IMR-90 (cell line): Measurements from ENCODE around the gene OR5AP2. TPM values are rescaled to one million over a fixed set of nuclear protein-coding genes. Genes with fewer than 3 reads are reported as not detected.
"Not testable (repeated sequence)": the region's sequence is repeated elsewhere in the genome, so short reads cannot be mapped to it uniquely, and the experiment has no call there.

Source experiments
- ATAC-seq: fragments of 200-7000 bp; cut with Tn5 transposase; 2 replicates; pipeline ENCODE4 v1.9.1; 2020; ENCODE audit warnings: low read depth, mild to moderate bottlenecking, moderate library complexity
- BruUV-seq: library from RNA; stranded (reverse); fragments of 400-500 nt; replicated peaks from 2 replicates; lab custom pipeline; 2021; lab: Mats Ljungman, UMichigan
- CTCF ChIA-PET: fragments of 300-600 bp; formaldehyde crosslinking; extraction: SDS; loops from one replicate; lab custom pipeline; 2021; ENCODE audit warnings: antibody characterized with exemption; lab: Yijun Ruan, JAX
- POLR2A ChIA-PET: fragments of 300-600 bp; sonication (Branson Sonifier 250); formaldehyde crosslinking; loops from one replicate; lab custom pipeline; 2022; ENCODE audit warnings: antibody characterized with exemption; ENCODE audit not compliant: unreplicated experiment; lab: Charles Lee
- DNase-seq: peaks from one replicate; pipeline ENCODE4 v3.0.0; 2013
- H2AFZ ChIP-seq: replicated peaks from 2 replicates; pipeline ENCODE3; 2013; ENCODE audit warnings: low read length, mild to moderate bottlenecking; ENCODE audit not compliant: poor library complexity
- H2AK5ac ChIP-seq: 2 replicates; pipeline ENCODE4 v1.6.1; 2013; ENCODE audit warnings: low read depth, low read length, inconsistent platforms
- H2AK9ac ChIP-seq: replicated peaks from 2 replicates; pipeline ENCODE3; 2013; ENCODE audit warnings: mild to moderate bottlenecking, low read depth, low read length, moderate library complexity; ENCODE audit not compliant: poor library complexity
- H2BK120ac ChIP-seq: 2 replicates; pipeline ENCODE4 v1.6.1; 2013; ENCODE audit warnings: low read depth, low read length, inconsistent platforms
- H2BK15ac ChIP-seq: 3 replicates; pipeline ENCODE4 v1.6.1; 2013; ENCODE audit warnings: low read depth, low read length, inconsistent platforms
- H2BK20ac ChIP-seq: 2 replicates; pipeline ENCODE4 v1.6.1; 2013; ENCODE audit warnings: low read depth, mild to moderate bottlenecking, inconsistent platforms, low read length, moderate library complexity
- H2BK5ac ChIP-seq: 2 replicates; pipeline ENCODE4 v1.6.1; 2013; ENCODE audit warnings: mild to moderate bottlenecking, low read depth, low read length, inconsistent platforms; ENCODE audit not compliant: poor library complexity, severe bottlenecking
- H3K14ac ChIP-seq: replicated peaks from 2 replicates; pipeline ENCODE4 v1.6.1; 2013; ENCODE audit warnings: low read depth, low read length, inconsistent platforms
- H3K18ac ChIP-seq: 2 replicates; pipeline ENCODE4 v1.6.1; 2013; ENCODE audit warnings: low read depth, low read length, control low read depth
- H3K23ac ChIP-seq: 2 replicates; pipeline ENCODE4 v1.6.1; 2013; ENCODE audit warnings: low read depth, low read length, inconsistent platforms
- H3K27ac ChIP-seq: 2 replicates; pipeline ENCODE4 v1.5.1; 2013; ENCODE audit warnings: mild to moderate bottlenecking, control low read depth, low read length; ENCODE audit not compliant: insufficient read depth
- H3K27me3 ChIP-seq: 2 replicates; pipeline ENCODE4 v1.6.1; 2013; ENCODE audit warnings: low read length; ENCODE audit not compliant: control insufficient read depth, insufficient read depth
- H3K36me3 ChIP-seq: 2 replicates; pipeline ENCODE4 v1.6.1; 2013; ENCODE audit warnings: low read length, mixed read lengths; ENCODE audit not compliant: control insufficient read depth, insufficient read depth
- H3K4ac ChIP-seq: 2 replicates; pipeline ENCODE4 v1.6.1; 2013; ENCODE audit warnings: low read depth, low read length, inconsistent platforms
- H3K4me1 ChIP-seq: 2 replicates; pipeline ENCODE4 v1.6.1; 2013; ENCODE audit warnings: low read length, mixed read lengths; ENCODE audit not compliant: control insufficient read depth, insufficient read depth
- H3K4me2 ChIP-seq: 2 replicates; pipeline ENCODE4 v1.6.1; 2013; ENCODE audit warnings: low read depth, mild to moderate bottlenecking, control low read depth, low read length, moderate library complexity
- H3K4me3 ChIP-seq: 2 replicates; pipeline ENCODE4 v1.5.1; 2013; ENCODE audit warnings: low read depth, mild to moderate bottlenecking, control low read depth, low read length, moderate library complexity; ENCODE audit not compliant: insufficient read depth
- H3K56ac ChIP-seq: 2 replicates; pipeline ENCODE4 v1.6.1; 2013; ENCODE audit warnings: low read length, inconsistent platforms; ENCODE audit not compliant: insufficient read depth; ENCODE audit errors: extremely low read depth
- H3K79me1 ChIP-seq, 2 experiments: 2 replicates each; pipeline ENCODE4 v1.6.1; 2013; ENCODE audit warnings: low read length in 2 of 2, inconsistent platforms in 1 of 2, low read depth in 1 of 2
- H3K9ac ChIP-seq: 2 replicates; pipeline ENCODE4 v1.6.1; 2013; ENCODE audit warnings: low read depth, low read length, control low read depth
- H3K9me1 ChIP-seq: 2 replicates; pipeline ENCODE4 v1.6.1; 2013; ENCODE audit warnings: low read length, inconsistent platforms; ENCODE audit not compliant: insufficient read depth
- H3K9me3 ChIP-seq: 2 replicates; pipeline ENCODE4 v1.6.1; 2013; ENCODE audit warnings: low read length; ENCODE audit not compliant: control insufficient read depth, insufficient read depth
- H4K20me1 ChIP-seq: 2 replicates; pipeline ENCODE4 v1.6.1; 2013; ENCODE audit warnings: low read length, inconsistent platforms; ENCODE audit not compliant: insufficient read depth
- H4K5ac ChIP-seq: 2 replicates; pipeline ENCODE4 v1.6.1; 2013; ENCODE audit warnings: mild to moderate bottlenecking, low read depth, low read length, control low read depth
- H4K8ac ChIP-seq, 2 experiments: 2 replicates each; pipeline ENCODE4 v1.6.1; 2013; ENCODE audit warnings: low read depth in 2 of 2, low read length in 2 of 2, control low read depth in 1 of 2, inconsistent platforms in 1 of 2
- H4K91ac ChIP-seq: 2 replicates; pipeline ENCODE4 v1.6.1; 2013; ENCODE audit warnings: low read depth, low read length, inconsistent platforms; ENCODE audit not compliant: insufficient read depth
- WGBS, 2 experiments: methylation state at CpG; one replicate each; pipeline versions ENCODE4 v1.1.5 to v1.1.7; 2013; ENCODE audit warnings: missing lambda C conversion rate in 2 of 2; ENCODE audit not compliant: insufficient read length in 1 of 2; ENCODE audit errors: extremely low coverage in 2 of 2; 5-methylcytosine and 5-hydroxymethylcytosine counted together
- dilution Hi-C: fragments of 300-500 bp; cut with HindIII; formaldehyde crosslinking; loops from one replicate; pipeline ENCODE4 v1.14.3; 2018; ENCODE audit warnings: low sequenced_read_pairs; ENCODE audit not compliant: unreplicated experiment
- in situ Hi-C: fragments of 300-500 bp; cut with MboI; formaldehyde crosslinking; loops from 3 replicates; pipeline ENCODE4 v1.14.3; 2019; ENCODE audit warnings: low sequenced_read_pairs, inconsistent platforms, mixed read lengths
- intact Hi-C: fragments of 100-400 bp; cut with micrococcal nuclease; formaldehyde crosslinking; loops from 2 replicates; pipeline ENCODE4 v1.10.0; 2022
- polyA plus RNA-seq, 3 experiments: library from polyadenylated mRNA; depleted of rRNA; stranded (reverse); fragments of >200 nt; gene quantifications; 2 replicates each; pipeline ENCODE4 v1.2.3, GENCODE V29; 2012; ENCODE audit warnings: low replicate concordance in 1 of 3
- total RNA-seq: library from RNA; depleted of rRNA; stranded (reverse); fragments of >200 nt; gene quantifications from 2 replicates; pipeline ENCODE4 v1.2.3, GENCODE V29; 2012

Gene OR5AP2
- total and polyA plus RNA-seq, 2 of the 4 experiments (the other 2 are of a cell fraction), result not detected

DNA sequence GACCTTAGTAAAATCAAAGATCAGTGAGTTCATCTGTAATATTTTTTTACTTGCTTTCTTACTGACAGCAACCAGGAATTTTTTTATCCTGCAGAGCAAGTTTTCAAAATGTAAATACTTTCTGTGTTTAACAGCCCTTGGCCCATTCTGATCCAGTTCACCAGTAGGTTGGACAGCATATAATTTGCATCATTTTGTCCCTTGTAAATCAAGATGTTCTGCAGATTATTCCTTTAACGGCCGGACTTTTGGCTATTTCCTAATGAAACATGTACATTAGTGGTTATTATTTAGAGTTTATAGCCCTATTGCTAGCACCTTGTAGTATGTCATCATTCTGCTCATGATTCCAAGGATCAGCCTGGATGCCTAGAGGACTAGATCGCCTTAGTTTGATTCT is 48.9 kb upstream of the OR5AP2 start:
- H2BK120ac ChIP-seq, H4K5ac ChIP-seq, H3K27ac ChIP-seq, H3K9me3 ChIP-seq, BruUV-seq, H3K36me3 ChIP-seq, DNase-seq, H2BK20ac ChIP-seq, H2AFZ ChIP-seq, H3K4me2 ChIP-seq, H3K79me1 ChIP-seq, dilution Hi-C loops, ATAC-seq, H2BK5ac ChIP-seq, H3K23ac ChIP-seq, H3K27me3 ChIP-seq, H4K8ac ChIP-seq, H3K14ac ChIP-seq, H3K4me3 ChIP-seq, H3K4me1 ChIP-seq, H3K56ac ChIP-seq, H3K9me1 ChIP-seq, H3K18ac ChIP-seq, POLR2A ChIA-PET, H3K4ac ChIP-seq, H4K91ac ChIP-seq, H4K20me1 ChIP-seq, in situ Hi-C loops, H2AK9ac ChIP-seq, H2BK15ac ChIP-seq, intact Hi-C loops, H2AK5ac ChIP-seq, H3K9ac ChIP-seq: not testable (repeated sequence)
- WGBS, 2 experiments, result no CpG with 5 or more reads among the region's 3 CpGs
- CTCF ChIA-PET, result interaction anchor here (0.7 kb wide), 1 partner anchor 23 kb away, joined by 3 read pairs; no protein-coding TSS in a partner anchor
